ENCODE measurements around the gene SNAPC2.

Gene SNAPC2, protein sequence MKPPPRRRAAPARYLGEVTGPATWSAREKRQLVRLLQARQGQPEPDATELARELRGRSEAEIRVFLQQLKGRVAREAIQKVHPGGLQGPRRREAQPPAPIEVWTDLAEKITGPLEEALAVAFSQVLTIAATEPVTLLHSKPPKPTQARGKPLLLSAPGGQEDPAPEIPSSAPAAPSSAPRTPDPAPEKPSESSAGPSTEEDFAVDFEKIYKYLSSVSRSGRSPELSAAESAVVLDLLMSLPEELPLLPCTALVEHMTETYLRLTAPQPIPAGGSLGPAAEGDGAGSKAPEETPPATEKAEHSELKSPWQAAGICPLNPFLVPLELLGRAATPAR

GRCh38 chr19:7919610-7920518 lies at the start of gene SNAPC2:
TSS of gene SNAPC2 (plus strand) at chr19:7920338. CDS start at chr19:7920367, 29 bp downstream.
- DNase-seq, result peak; percentile 82

GRCh38 chr19:7870571-7871436 lies 49.3 kb upstream of the SNAPC2 start:
- DNase-seq, result no peak

DNA sequence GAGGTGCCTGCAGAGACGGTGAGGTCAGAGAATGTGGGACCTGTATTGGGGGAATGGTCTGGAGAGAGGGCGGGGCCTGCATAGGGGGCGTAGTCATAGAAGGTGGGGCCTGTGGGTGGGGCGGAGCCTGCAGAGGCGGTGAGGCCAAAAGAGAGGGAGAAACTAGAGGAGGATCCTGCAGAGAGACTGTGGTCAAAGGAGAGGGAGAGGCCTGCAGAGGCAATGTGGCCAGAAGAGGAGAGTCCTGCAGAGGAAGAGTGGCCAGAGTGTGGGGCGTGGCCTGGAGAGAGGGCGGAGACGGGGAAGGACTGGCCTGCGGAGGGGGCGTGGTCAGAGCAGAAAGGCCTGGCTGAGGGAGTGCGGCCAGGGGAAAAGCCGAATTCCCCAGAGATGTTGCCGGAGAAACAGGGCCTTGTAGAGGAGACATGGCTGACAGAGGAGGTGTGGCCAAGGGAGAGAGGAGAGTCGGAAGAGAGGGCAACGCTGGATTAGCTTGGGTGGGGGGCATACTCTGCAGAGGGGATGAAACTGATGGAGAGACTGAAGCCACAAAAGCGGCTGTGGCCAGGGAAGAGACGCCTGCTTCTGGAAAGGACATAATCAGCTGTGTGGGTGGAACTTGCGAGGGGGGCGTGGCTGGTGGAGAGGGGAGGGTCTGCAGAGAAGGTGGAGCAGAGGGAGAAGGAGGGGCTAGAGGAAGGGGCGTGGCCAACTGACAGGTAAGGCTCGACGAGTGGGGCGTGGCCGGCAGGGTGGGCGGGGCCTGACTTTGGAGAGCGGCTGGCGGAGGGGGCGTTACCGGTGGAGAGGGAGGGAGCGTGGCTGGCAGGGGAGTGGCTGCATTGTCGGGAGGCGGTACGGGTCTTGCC lies 48.5 kb upstream of the SNAPC2 start:
- peak; percentile 75 for DNase-seq

- DNase-seq, result no peak
These were observed 47.6 kb upstream of the SNAPC2 start for GRCh38 chr19:7872306-7873204.

- no peak for DNase-seq
These were observed 46.6 kb upstream of the SNAPC2 start for GRCh38 chr19:7873304-7874075.

DNA sequence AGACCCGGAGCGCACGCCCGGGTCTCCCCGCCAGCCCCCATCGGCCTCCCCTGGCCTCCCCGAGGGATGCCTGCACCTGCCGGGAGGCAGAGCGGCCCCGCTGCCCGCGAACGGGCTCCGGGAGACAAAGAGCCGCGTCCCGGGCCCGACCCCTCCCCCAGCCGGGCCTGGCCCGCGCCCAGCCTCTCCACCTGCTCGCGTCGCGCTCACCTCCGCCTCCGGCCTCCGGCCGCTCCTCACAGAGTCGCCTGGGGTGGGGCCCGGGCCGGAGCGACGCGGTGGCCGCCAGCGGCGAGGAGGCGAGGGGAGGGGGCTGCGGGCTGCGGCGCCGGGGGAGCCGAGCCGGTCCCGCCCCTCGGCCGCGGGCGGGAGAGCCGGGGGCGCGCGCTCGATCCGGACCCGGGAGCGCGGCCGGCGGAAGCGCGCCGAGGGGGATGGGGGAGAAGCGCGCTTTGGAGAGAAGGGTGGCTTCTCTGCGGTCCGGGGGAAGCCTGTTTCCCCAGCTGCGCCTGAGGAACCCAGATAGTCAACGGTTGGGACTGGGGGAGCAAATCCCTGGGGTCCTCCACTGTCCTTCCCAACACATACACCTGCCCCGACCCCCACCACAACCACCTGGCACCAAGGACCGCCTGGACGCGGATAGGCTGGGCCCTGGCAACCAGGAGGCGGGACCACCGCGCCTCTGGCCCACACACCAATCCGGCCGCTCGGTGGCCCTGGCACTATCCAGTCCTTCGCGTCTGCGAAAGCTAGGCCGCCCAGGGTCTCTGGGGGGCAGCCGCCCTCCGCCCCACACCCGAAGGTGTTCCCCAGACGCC lies 45.9 kb upstream of the SNAPC2 start, which contains the start of gene PRR36:
PRR36 (minus strand) TSS at position 315 of the 821 bp plus-strand sequence. CDS start 701 bp downstream, outside the sequence.
- DNase-seq, result peak; percentile 22

GRCh38 chr19:7874897-7875273 lies 45.3 kb upstream of the SNAPC2 start:
- DNase-seq, result no peak

DNA sequence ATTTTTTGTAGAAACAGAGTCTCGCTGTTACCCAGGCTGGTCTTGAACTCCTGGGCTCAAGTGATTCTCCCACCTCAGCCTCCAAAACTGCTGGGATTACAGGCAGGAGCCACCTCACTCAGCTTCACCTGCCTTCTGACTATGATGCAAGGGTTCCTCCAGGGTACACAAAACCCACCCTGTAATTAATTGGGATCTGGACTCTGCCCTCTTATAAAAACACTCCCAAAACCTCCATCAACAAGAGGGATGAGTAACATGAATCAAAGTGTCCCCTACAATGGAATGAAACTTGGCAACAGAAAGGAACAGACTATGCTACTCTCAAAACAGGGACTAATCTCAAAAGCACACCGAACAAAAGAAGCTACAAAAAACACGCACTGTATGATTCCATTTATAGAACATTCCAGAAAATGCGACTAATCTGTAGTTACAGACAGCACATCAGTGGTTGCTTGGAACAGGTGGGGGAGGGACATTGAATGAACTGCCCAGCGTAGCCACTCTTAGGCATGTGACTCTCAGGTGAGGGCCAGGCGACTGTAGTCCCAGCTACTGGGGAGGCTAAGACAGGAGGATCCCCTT lies 42.8 kb upstream of the SNAPC2 start:
- DNase-seq, result no peak

GRCh38 chr19:7879111-7879807 lies 40.9 kb upstream of the SNAPC2 start:
- no peak for DNase-seq

DNA sequence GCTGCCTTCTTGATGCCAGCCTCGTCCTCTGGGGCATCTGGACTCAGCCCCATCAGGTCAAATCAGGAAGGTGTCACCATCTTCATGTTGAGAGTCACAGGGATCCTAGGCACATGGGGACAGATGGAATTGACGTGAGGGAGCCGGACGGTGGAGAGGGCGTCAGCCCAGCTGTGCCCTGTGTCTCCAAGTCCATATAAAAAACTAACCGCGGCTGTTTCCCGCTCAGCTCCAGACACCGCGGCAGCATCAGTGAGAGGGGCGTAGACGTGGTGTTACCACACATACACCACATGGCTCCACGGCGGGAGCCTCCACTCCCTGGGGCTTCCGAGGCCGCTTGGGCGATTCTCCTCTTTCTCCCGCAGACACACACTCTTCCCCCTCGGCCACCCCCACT lies 40.3 kb upstream of the SNAPC2 start:
- peak; percentile 63 for DNase-seq

DNA sequence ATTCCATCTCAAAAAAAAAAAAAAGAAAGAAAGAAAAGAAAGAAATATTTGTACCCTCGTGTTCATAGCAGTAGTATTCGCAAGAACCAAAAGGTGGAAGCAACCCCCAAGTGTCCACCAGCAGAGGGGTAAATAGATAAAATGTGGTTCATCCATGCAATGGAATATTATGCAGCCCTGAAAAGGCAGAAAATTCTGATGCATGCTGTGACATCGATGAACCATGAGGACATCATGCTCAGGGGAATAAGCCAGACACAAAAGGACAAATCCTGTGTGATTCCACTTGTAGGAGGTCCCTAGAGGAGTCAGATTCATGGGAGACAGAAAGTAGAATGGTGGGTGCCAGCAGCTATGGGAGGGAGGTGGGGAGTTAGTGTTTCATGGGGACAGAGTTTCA lies 38.2 kb upstream of the SNAPC2 start:
- DNase-seq, result no peak

DNA sequence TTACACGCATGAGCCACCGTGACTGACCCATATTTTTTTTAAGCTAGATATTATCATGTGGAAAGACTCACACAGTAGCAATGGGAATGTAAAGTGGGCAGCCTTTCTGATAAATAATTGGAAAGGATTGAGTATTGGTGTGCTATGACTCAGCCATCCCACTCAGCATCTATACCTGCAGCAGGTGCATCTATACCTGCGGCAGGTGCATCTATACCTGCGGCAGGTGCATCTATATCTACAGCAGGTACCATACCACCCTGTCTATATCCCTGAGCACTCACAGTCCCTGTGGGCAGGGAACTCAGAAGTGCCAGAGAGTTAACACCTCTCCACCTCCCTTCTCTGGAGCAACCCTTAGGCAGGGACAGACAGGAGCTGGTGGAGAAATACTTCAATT lies 37.0 kb upstream of the SNAPC2 start:
- DNase-seq, result no peak

DNA sequence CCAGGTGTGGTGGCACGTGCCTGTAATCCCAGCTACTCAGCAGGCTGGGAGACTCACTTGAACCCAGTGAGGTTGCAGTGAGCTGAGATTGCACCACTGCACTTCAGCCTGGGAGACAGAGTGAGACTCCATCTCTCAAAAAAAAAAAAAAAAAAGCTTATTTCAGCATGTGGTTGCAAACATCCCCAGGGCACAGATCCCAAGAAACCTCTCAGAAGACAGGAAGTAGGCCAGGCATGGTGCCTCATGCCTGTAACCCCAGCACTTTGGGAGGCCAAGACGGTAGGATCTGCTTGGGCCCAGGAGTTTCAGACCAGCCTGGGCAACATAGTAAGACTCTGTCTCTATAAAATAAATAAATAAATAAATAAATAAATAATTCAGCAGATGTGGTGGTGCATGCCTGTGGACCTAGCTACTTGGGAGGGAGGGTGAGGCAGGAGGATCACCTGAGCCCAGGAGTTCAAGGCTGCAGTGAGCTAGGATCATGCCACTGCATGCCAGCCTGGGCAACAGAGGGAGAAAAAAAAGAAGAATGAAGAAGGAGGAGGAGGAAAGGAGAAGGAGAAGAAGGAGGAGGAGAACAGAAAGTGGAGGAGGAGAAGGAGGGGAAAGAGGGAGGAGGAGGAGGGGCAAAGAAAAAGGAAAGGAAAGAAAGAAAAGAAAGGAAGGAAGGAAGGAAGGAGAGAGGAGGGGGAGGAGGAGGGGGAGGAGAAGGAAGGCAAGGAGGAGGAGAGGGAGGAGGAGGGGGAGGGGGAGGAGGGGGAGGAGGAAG lies 36.2 kb upstream of the SNAPC2 start:
- DNase-seq, result no peak

- DNase-seq, result no peak
These were observed 34.3 kb upstream of the SNAPC2 start for GRCh38 chr19:7885818-7886217.

GRCh38 chr19:7887408-7888144 lies 32.6 kb upstream of the SNAPC2 start:
- no peak for DNase-seq

GRCh38 chr19:7888145-7888825 lies 31.9 kb upstream of the SNAPC2 start, which contains the start of gene LRRC8E:
TSS of gene LRRC8E (plus strand) at chr19:7888510. CDS start at chr19:7895604, 7,094 bp downstream.
- no peak for DNase-seq
